SIG-M5 treated with dmso at 0.1 percent for 504 hours (cell line): ENCODE measurements around the gene EIF3L.
"Not testable (repeated sequence)": the region's sequence is repeated elsewhere in the genome, so short reads cannot be mapped to it uniquely, and the experiment has no call there.

Experiments used
- DNase-seq: peaks from one replicate; lab custom pipeline; 2025; ENCODE audit not compliant: unreplicated experiment; lab: John Stamatoyannopoulos, UW

The EIF3L gene

GRCh38 chr22:37849089-37849751, at the start of gene EIF3L:
Gene EIF3L, plus strand, starts transcription at chr22:37849419. Its CDS starts 31 bp downstream, at chr22:37849450.
- peak; percentile 77 for DNase-seq

- DNase-seq: not testable (repeated sequence)
These were observed 49.2 kb upstream of the EIF3L start for GRCh38 chr22:37799979-37800378.

GRCh38 chr22:37801946-37802309, 47.3 kb upstream of the EIF3L start:
- no peak for DNase-seq

GRCh38 chr22:37802310-37803194, 46.7 kb upstream of the EIF3L start:
- peak; percentile 58 for DNase-seq

GRCh38 chr22:37803195-37803638, 46.0 kb upstream of the EIF3L start:
- DNase-seq: no peak

- DNase-seq: no peak
These were observed 45.4 kb upstream of the EIF3L start for GRCh38 chr22:37803639-37804351.

GRCh38 chr22:37804352-37804880, 44.8 kb upstream of the EIF3L start:
- DNase-seq: no peak

- peak; percentile 34 for DNase-seq
These were observed 44.1 kb upstream of the EIF3L start for GRCh38 chr22:37804881-37805809.

- no peak for DNase-seq
These were observed 43.4 kb upstream of the EIF3L start for GRCh38 chr22:37805810-37806277.

- peak; percentile 14 for DNase-seq
These were observed 42.5 kb upstream of the EIF3L start for GRCh38 chr22:37806409-37807333.

GRCh38 chr22:37807410-37808293, 41.6 kb upstream of the EIF3L start, which contains the start of gene GCAT:
Gene GCAT, plus strand, starts transcription at chr22:37807934. Its CDS starts 34 bp downstream, at chr22:37807968.
- DNase-seq: peak; percentile 85

GRCh38 chr22:37808294-37808657, 40.9 kb upstream of the EIF3L start:
- no peak for DNase-seq

- no peak for DNase-seq
These were observed 39.4 kb upstream of the EIF3L start for GRCh38 chr22:37809672-37810333.

- no peak for DNase-seq
These were observed 37.4 kb upstream of the EIF3L start for GRCh38 chr22:37811867-37812266.

- no peak for DNase-seq
These were observed 36.1 kb upstream of the EIF3L start for GRCh38 chr22:37812869-37813678.

GRCh38 chr22:37815593-37815992, 33.6 kb upstream of the EIF3L start:
- DNase-seq: no peak
